ENCODE results near the gene LNPEP.

Gene LNPEP

DNA sequence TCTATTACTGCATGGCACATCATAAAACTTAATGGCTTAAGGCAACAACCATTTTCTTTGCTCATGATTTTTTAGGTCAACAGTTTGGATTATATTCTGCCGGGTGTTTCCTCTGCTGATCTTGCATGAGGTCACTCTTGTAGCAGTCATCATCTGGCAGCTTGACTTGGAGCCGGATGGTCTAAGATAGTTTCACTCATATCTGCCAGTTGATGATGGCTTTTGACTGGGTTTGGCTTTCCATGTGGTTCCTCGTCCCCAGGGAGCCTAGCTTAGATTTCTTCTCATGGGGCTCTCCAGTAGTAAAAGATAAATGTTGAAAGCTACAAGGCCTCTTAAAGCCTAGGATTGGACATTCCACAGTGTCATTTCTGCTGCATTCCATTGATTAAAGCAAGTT, 27.4 kb downstream of the LNPEP start:
- no peak for DNase-seq (ENCODE audit: extremely low read depth, low read depth)
- TF ChIP-seq, protein P1, sequence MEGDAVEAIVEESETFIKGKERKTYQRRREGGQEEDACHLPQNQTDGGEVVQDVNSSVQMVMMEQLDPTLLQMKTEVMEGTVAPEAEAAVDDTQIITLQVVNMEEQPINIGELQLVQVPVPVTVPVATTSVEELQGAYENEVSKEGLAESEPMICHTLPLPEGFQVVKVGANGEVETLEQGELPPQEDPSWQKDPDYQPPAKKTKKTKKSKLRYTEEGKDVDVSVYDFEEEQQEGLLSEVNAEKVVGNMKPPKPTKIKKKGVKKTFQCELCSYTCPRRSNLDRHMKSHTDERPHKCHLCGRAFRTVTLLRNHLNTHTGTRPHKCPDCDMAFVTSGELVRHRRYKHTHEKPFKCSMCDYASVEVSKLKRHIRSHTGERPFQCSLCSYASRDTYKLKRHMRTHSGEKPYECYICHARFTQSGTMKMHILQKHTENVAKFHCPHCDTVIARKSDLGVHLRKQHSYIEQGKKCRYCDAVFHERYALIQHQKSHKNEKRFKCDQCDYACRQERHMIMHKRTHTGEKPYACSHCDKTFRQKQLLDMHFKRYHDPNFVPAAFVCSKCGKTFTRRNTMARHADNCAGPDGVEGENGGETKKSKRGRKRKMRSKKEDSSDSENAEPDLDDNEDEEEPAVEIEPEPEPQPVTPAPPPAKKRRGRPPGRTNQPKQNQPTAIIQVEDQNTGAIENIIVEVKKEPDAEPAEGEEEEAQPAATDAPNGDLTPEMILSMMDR (IDR thresholded peaks at IDR 0.05; ENCODE audit: low read depth, low read length) = no peak

- TF ChIP-seq, protein P1 (IDR thresholded peaks at IDR 0.05; ENCODE audit: low read depth, low read length) = no peak
- no peak for DNase-seq (ENCODE audit: extremely low read depth, low read depth)
Measured at GRCh38 chr5:96966801-96967200, 30.9 kb downstream of the LNPEP start.

GRCh38 chr5:96967400-96967799, 31.5 kb downstream of the LNPEP start:
- TF ChIP-seq, protein P1 (IDR thresholded peaks at IDR 0.05; ENCODE audit: low read depth, low read length) = no peak
- DNase-seq (ENCODE audit: extremely low read depth, low read depth) = no peak

GRCh38 chr5:96968074-96968473, 32.2 kb downstream of the LNPEP start:
- TF ChIP-seq, protein P1 (IDR thresholded peaks at IDR 0.05; ENCODE audit: low read depth, low read length) = no peak
- no peak for DNase-seq (ENCODE audit: extremely low read depth, low read depth)

DNA sequence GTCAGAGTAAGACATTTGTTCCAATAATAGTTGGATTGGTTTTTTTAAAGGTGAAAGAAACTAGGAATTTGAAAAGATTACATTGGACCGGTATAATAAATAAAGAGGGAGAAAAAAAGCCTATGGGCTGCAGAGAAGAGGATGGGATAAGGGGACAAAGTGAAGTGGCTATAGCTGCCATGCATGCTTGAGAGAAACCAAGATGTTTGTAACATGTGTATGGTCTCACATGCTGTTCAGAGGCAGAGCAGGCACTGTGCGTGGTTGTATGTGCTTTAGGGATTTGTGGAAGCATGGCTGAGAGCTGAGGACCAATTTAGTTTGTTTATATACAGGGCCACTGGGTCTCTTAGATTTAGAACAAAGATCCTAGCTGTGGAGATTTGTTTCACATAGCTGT, 32.7 kb downstream of the LNPEP start:
- TF ChIP-seq, protein P1 (IDR thresholded peaks at IDR 0.05; ENCODE audit: low read depth, low read length) = no peak
- no peak for DNase-seq (ENCODE audit: extremely low read depth, low read depth)

DNA sequence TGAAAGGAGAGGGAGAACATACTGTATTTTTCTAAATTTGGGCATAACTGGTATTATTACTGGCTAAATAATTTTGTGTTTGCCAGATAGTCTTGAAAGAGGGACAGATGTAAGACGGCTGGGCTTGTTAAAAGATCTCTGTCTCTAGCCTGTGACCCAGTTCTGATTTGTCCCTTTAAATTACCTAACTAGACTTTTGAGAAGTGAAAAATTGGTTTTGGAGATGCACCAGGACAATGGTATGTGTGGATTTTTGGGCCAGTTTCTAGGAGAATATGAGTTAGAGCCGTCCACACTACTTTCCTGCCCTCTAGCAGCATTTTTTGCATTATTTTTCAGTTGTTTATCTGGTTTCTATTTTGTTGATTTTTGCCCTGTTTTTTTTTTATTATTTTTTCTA, 33.5 kb downstream of the LNPEP start:
- TF ChIP-seq, protein P1 (IDR thresholded peaks at IDR 0.05; ENCODE audit: low read depth, low read length) = no peak
- DNase-seq (ENCODE audit: extremely low read depth, low read depth) = no peak

- DNase-seq (ENCODE audit: extremely low read depth, low read depth) = no peak
- TF ChIP-seq, protein P1 (IDR thresholded peaks at IDR 0.05; ENCODE audit: low read depth, low read length) = no peak
Measured at GRCh38 chr5:96972599-96973334, 36.9 kb downstream of the LNPEP start.
